Measurements from ENCODE around the gene PFKFB2. TPM values are rescaled to one million over a fixed set of nuclear protein-coding genes. Genes with fewer than 3 reads are reported as not detected.
A peak's percentile ranks its signal among the peaks of the same experiment; 100 is the strongest.

Gene PFKFB2
- total RNA-seq, 1 donor, result 14.5 TPM

- Histone ChIP-seq H3K4me1 (ENCODE audit: insufficient read depth, low read length) (peaks cover 24% of the 10 kb centered on the region), H3K4me3 (ENCODE audit: insufficient read depth, low read length) (no peak overlapping the region), H3K27ac (ENCODE audit: low read depth, low read length) (no peak overlapping the region), H3K36me3 (ENCODE audit: insufficient read depth, low read length) (no peaks in the 10 kb centered on the region), H3K79me2 (ENCODE audit: insufficient read depth, low read length) (no peaks in the 10 kb centered on the region), H2AFZ (ENCODE audit: low read length) (no peak overlapping the region), H3K4me2 (ENCODE audit: insufficient read depth, low read length) (no peak overlapping the region), H3K27me3 (ENCODE audit: insufficient read depth, low read length) (no peaks in the 10 kb centered on the region), H4K20me1 (ENCODE audit: insufficient read depth, low read length) (no peaks in the 10 kb centered on the region), H3K9me3 (ENCODE audit: low read depth, low read length) (no peaks in the 10 kb centered on the region)
- no peak for TF ChIP-seq CTCF (IDR thresholded peaks at IDR 0.05; ENCODE audit: extremely low read depth, low read depth, low read length)
- peak; percentile 60 for DNase-seq (ENCODE audit: insufficient read length, low spot score, missing footprints)
These were observed 23.2 kb upstream of the PFKFB2 start for GRCh38 chr1:207029701-207030521.

GRCh38 chr1:207030522-207031009, 22.5 kb upstream of the PFKFB2 start:
- no peak for TF ChIP-seq CTCF (IDR thresholded peaks at IDR 0.05; ENCODE audit: extremely low read depth, low read depth, low read length)
- H3K4me2 ChIP-seq (ENCODE audit: insufficient read depth, low read length), result no peak overlapping the region
- no peaks in the 10 kb centered on the region for H3K27me3 ChIP-seq (ENCODE audit: insufficient read depth, low read length)

GRCh38 chr1:207031016-207031415, 22.1 kb upstream of the PFKFB2 start:
- Histone ChIP-seq H3K27ac (ENCODE audit: low read depth, low read length) (no peak overlapping the region), H3K4me3 (ENCODE audit: insufficient read depth, low read length) (no peak overlapping the region), H3K36me3 (ENCODE audit: insufficient read depth, low read length) (no peaks in the 10 kb centered on the region), H4K20me1 (ENCODE audit: insufficient read depth, low read length) (no peaks in the 10 kb centered on the region), H3K4me2 (ENCODE audit: insufficient read depth, low read length) (no peak overlapping the region), H3K27me3 (ENCODE audit: insufficient read depth, low read length) (no peaks in the 10 kb centered on the region), H3K9me3 (ENCODE audit: low read depth, low read length) (no peaks in the 10 kb centered on the region), H3K79me2 (ENCODE audit: insufficient read depth, low read length) (no peaks in the 10 kb centered on the region), H2AFZ (ENCODE audit: low read length) (no peak overlapping the region), H3K4me1 (ENCODE audit: insufficient read depth, low read length) (peaks cover 13% of the 10 kb centered on the region)
- no peak for DNase-seq (ENCODE audit: insufficient read length, low spot score, missing footprints)
- no peak for TF ChIP-seq CTCF (IDR thresholded peaks at IDR 0.05; ENCODE audit: extremely low read depth, low read depth, low read length)

More at GRCh38 chr1:207030522-207031009, 22.5 kb upstream of the PFKFB2 start:
- H3K27ac ChIP-seq (ENCODE audit: low read depth, low read length), result no peak overlapping the region
- peak; percentile 58 for DNase-seq (ENCODE audit: insufficient read length, low spot score, missing footprints)
- H3K36me3 ChIP-seq (ENCODE audit: insufficient read depth, low read length), result no peaks in the 10 kb centered on the region
- H3K79me2 ChIP-seq (ENCODE audit: insufficient read depth, low read length), result no peaks in the 10 kb centered on the region
- no peak overlapping the region for H3K4me3 ChIP-seq (ENCODE audit: insufficient read depth, low read length)
- no peak overlapping the region for H2AFZ ChIP-seq (ENCODE audit: low read length)
- H3K9me3 ChIP-seq (ENCODE audit: low read depth, low read length), result no peaks in the 10 kb centered on the region
- H4K20me1 ChIP-seq (ENCODE audit: insufficient read depth, low read length), result no peaks in the 10 kb centered on the region
- peaks cover 18% of the 10 kb centered on the region for H3K4me1 ChIP-seq (ENCODE audit: insufficient read depth, low read length)

GRCh38 chr1:207031632-207032264, 21.3 kb upstream of the PFKFB2 start:
- Histone ChIP-seq H3K79me2 (ENCODE audit: insufficient read depth, low read length) (no peaks in the 10 kb centered on the region), H4K20me1 (ENCODE audit: insufficient read depth, low read length) (no peaks in the 10 kb centered on the region), H3K4me1 (ENCODE audit: insufficient read depth, low read length) (peaks cover 6% of the 10 kb centered on the region), H3K4me2 (ENCODE audit: insufficient read depth, low read length) (no peak overlapping the region), H2AFZ (ENCODE audit: low read length) (no peak overlapping the region), H3K9me3 (ENCODE audit: low read depth, low read length) (no peaks in the 10 kb centered on the region), H3K36me3 (ENCODE audit: insufficient read depth, low read length) (no peaks in the 10 kb centered on the region), H3K27ac (ENCODE audit: low read depth, low read length) (no peak overlapping the region), H3K27me3 (ENCODE audit: insufficient read depth, low read length) (no peaks in the 10 kb centered on the region), H3K4me3 (ENCODE audit: insufficient read depth, low read length) (no peak overlapping the region)
- no peak for TF ChIP-seq CTCF (IDR thresholded peaks at IDR 0.05; ENCODE audit: extremely low read depth, low read depth, low read length)
- DNase-seq (ENCODE audit: insufficient read length, low spot score, missing footprints), result peak; percentile 0
